Testis (tissue), 2 donors: ENCODE results near the gene KRTAP1-4.

Experiments
- CTCF ChIP-seq, 3 experiments: fragments of 450-650 bp in 2 of 3; fragments of 200-600 bp in 1 of 3; sonication (generic) in 1 of 3; IDR thresholded peaks; one replicate each; pipeline ENCODE4 v1.5.1; 2016 to 2019; ENCODE audit warnings: antibody characterized with exemption in 3 of 3, mild to moderate bottlenecking in 2 of 3, moderate library complexity in 1 of 3
- POLR2A ChIP-seq: fragments of 450-650 bp; IDR thresholded peaks from one replicate; pipeline ENCODE4 v1.6.1; 2017; ENCODE audit warnings: antibody characterized with exemption, mild to moderate bottlenecking, moderate library complexity

- TF ChIP-seq CTCF (IDR thresholded peaks at IDR 0.05) (no peak), POLR2A (no peak)
Observed at GRCh38 chr17:40996829-40997228, 33.2 kb downstream of the KRTAP1-4 start.
